ENCODE results near the gene DAPK2.

Gene DAPK2

GRCh38 chr15:63987796-63988378, 58.4 kb downstream of the DAPK2 start:
- no peaks in the 10 kb centered on the region for H3K27me3 ChIP-seq (ENCODE audit: insufficient read depth, low read depth)
- H3K79me2 ChIP-seq (ENCODE audit: insufficient read depth, low read depth): no peaks in the 10 kb centered on the region
- H3K27ac ChIP-seq: no peak overlapping the region
- H4K20me1 ChIP-seq (ENCODE audit: insufficient read depth): no peaks in the 10 kb centered on the region
- TF ChIP-seq, protein P1, sequence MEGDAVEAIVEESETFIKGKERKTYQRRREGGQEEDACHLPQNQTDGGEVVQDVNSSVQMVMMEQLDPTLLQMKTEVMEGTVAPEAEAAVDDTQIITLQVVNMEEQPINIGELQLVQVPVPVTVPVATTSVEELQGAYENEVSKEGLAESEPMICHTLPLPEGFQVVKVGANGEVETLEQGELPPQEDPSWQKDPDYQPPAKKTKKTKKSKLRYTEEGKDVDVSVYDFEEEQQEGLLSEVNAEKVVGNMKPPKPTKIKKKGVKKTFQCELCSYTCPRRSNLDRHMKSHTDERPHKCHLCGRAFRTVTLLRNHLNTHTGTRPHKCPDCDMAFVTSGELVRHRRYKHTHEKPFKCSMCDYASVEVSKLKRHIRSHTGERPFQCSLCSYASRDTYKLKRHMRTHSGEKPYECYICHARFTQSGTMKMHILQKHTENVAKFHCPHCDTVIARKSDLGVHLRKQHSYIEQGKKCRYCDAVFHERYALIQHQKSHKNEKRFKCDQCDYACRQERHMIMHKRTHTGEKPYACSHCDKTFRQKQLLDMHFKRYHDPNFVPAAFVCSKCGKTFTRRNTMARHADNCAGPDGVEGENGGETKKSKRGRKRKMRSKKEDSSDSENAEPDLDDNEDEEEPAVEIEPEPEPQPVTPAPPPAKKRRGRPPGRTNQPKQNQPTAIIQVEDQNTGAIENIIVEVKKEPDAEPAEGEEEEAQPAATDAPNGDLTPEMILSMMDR (conservative IDR thresholded peaks at IDR 0.05; ENCODE audit: low read depth, low read length): no peak
- H3K4me2 ChIP-seq: no peak overlapping the region
- no peak overlapping the region for H3K4me3 ChIP-seq (IDR thresholded peaks at IDR 0.05; ENCODE audit: insufficient read depth, low read depth, low read length)
- no peaks in the 10 kb centered on the region for H3K4me1 ChIP-seq (ENCODE audit: low read depth, poor library complexity, severe bottlenecking)
- H2AFZ ChIP-seq (ENCODE audit: low read depth): no peak overlapping the region
- H3K36me3 ChIP-seq (ENCODE audit: insufficient read depth): no peaks in the 10 kb centered on the region
- H3K9ac ChIP-seq: no peak overlapping the region

DNA sequence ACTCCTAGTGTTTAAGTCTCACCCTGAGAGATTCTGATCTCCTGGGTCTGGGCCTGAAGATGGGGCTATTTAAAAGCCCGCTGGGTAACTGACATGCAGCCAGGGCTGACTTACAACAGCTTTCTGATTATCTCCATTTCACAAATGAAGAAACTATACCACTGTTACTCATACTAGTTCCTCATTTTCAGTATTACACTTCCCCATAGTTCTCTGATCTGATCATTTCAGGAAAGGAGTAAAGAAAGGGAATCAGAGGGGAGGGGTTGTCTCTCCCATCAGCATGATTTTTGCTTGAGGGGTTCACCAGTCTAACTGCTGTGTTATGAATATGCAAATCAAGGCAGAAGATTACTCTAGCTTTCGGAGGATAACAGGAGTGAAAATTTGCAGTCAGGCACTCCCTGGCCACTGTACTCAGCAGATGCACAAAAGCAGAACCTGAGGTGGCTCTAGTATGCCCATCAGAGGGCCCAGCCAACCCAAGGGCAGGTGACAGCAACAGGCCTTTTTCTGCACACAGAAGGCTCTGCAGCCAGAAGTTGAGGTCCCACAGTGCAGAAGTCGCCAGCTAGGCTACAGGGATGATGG, 59.4 kb downstream of the DAPK2 start:
- H3K27me3 ChIP-seq (ENCODE audit: insufficient read depth, low read depth): no peaks in the 10 kb centered on the region
- H2AFZ ChIP-seq (ENCODE audit: low read depth): no peak overlapping the region
- no peaks in the 10 kb centered on the region for H3K4me1 ChIP-seq (ENCODE audit: low read depth, poor library complexity, severe bottlenecking)
- H3K27ac ChIP-seq: no peak overlapping the region
- H3K9ac ChIP-seq: no peak overlapping the region
- no peak overlapping the region for H3K4me3 ChIP-seq (IDR thresholded peaks at IDR 0.05; ENCODE audit: insufficient read depth, low read depth, low read length)
- no peaks in the 10 kb centered on the region for H3K79me2 ChIP-seq (ENCODE audit: insufficient read depth, low read depth)
- TF ChIP-seq, protein P1 (conservative IDR thresholded peaks at IDR 0.05; ENCODE audit: low read depth, low read length): no peak
- H3K36me3 ChIP-seq (ENCODE audit: insufficient read depth): no peaks in the 10 kb centered on the region
- H3K4me2 ChIP-seq: no peak overlapping the region
- H4K20me1 ChIP-seq (ENCODE audit: insufficient read depth): no peaks in the 10 kb centered on the region

DNA sequence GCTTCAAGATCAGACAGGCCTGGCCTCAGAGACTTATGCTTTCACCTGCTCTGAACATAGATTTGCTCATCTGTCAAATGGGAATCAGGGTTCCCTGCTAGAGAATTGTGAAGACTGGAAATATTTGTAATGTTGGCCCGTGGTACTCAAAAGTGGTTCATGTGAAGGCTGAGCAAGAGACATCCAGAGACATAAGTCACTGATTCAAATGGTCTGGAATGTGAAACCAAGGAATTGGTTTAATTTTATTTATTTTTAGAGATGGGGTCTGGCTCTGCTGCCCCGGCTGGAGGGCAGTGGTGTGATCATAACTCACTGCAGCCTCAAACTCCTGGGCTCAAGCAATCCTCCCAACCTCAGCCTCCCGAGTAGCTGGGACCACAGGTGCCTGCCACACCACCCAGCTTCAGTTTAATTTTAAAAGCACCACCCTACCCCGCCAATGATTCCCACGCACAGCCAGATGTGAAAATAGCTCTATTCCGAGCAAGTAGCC, 60.1 kb downstream of the DAPK2 start:
- H3K36me3 ChIP-seq (ENCODE audit: insufficient read depth): no peaks in the 10 kb centered on the region
- no peak overlapping the region for H2AFZ ChIP-seq (ENCODE audit: low read depth)
- no peak overlapping the region for H3K4me2 ChIP-seq
- H3K9ac ChIP-seq: no peak overlapping the region
- TF ChIP-seq, protein P1 (conservative IDR thresholded peaks at IDR 0.05; ENCODE audit: low read depth, low read length): no peak
- no peak overlapping the region for H3K27ac ChIP-seq
- no peaks in the 10 kb centered on the region for H3K27me3 ChIP-seq (ENCODE audit: insufficient read depth, low read depth)
- H4K20me1 ChIP-seq (ENCODE audit: insufficient read depth): no peaks in the 10 kb centered on the region
- H3K79me2 ChIP-seq (ENCODE audit: insufficient read depth, low read depth): no peaks in the 10 kb centered on the region
- H3K4me3 ChIP-seq (IDR thresholded peaks at IDR 0.05; ENCODE audit: insufficient read depth, low read depth, low read length): no peak overlapping the region
- no peaks in the 10 kb centered on the region for H3K4me1 ChIP-seq (ENCODE audit: low read depth, poor library complexity, severe bottlenecking)

- Histone ChIP-seq H3K27me3 (ENCODE audit: insufficient read depth, low read depth) (no peaks in the 10 kb centered on the region), H3K79me2 (ENCODE audit: insufficient read depth, low read depth) (no peaks in the 10 kb centered on the region), H3K36me3 (ENCODE audit: insufficient read depth) (no peaks in the 10 kb centered on the region), H3K4me2 (no peak overlapping the region), H3K4me3 (IDR thresholded peaks at IDR 0.05; ENCODE audit: insufficient read depth, low read depth, low read length) (no peak overlapping the region), H3K4me1 (ENCODE audit: low read depth, poor library complexity, severe bottlenecking) (no peaks in the 10 kb centered on the region), H3K9ac (no peak overlapping the region), H4K20me1 (ENCODE audit: insufficient read depth) (no peaks in the 10 kb centered on the region), H2AFZ (ENCODE audit: low read depth) (no peak overlapping the region), H3K27ac (no peak overlapping the region)
- TF ChIP-seq, protein P1 (conservative IDR thresholded peaks at IDR 0.05; ENCODE audit: low read depth, low read length): no peak
These were observed 60.8 kb downstream of the DAPK2 start for GRCh38 chr15:63985221-63986184.

Measured in KMS-11 (cell line).